Activated CD4-positive, alpha-beta memory T cell treated with anti-CD3 and anti-CD28 coated beads, Interleukin-2, amount 10 ng/mL, durations not matched to agents 7 days and 5 days (primary cell): ENCODE data around the gene ENOX2. TPM values are rescaled to one million over a fixed set of nuclear protein-coding genes. Genes with fewer than 3 reads are reported as not detected.
A peak's percentile ranks its signal among the peaks of the same experiment; 100 is the strongest.

Experiments used
- CTCF ChIA-PET: fragments of 350-600 bp; sonication (Branson Sonifier 250); formaldehyde crosslinking; loops from one replicate; lab custom pipeline; 2021; ENCODE audit warnings: antibody characterized with exemption, inconsistent platforms; lab: Charles Lee
- POLR2A ChIA-PET: fragments of 350-600 bp; sonication (Branson Sonifier 250); formaldehyde crosslinking; loops from one replicate; lab custom pipeline; 2021; ENCODE audit warnings: antibody characterized with exemption; lab: Charles Lee
- DNase-seq: peaks from one replicate; pipeline ENCODE4 v3.0.0-alpha.2; 2020
- H3K27ac Mint-ChIP-seq: one replicate; pipeline ENCODE4 v1.8.0; 2021; ENCODE audit warnings: mild to moderate bottlenecking, mixed read lengths
- H3K27me3 Mint-ChIP-seq: one replicate; pipeline ENCODE4 v1.8.0; 2021; ENCODE audit warnings: mixed read lengths
- H3K36me3 Mint-ChIP-seq: one replicate; pipeline ENCODE4 v1.8.0; 2021; ENCODE audit warnings: low read depth, mixed read lengths
- H3K4me1 Mint-ChIP-seq: one replicate; pipeline ENCODE4 v1.8.0; 2021; ENCODE audit warnings: mixed read lengths
- H3K4me3 Mint-ChIP-seq: one replicate; pipeline ENCODE4 v1.8.0; 2021; ENCODE audit warnings: mild to moderate bottlenecking, mixed read lengths
- H3K9me3 Mint-ChIP-seq: one replicate; pipeline ENCODE4 v1.8.0; 2021; ENCODE audit warnings: mixed read lengths
- total RNA-seq, 2 experiments: library from RNA; stranded (reverse); gene quantifications; one replicate each; pipeline ENCODE4 v1.2.3, GENCODE V29; 2021

Gene ENOX2
- total RNA-seq, 2 experiments from 2014 or later: 10.3 to 13.4 TPM

GRCh38 chrX:130902446-130902782 lies 595 bp downstream of the ENOX2 start:
- peaks cover 7% of the 10 kb centered on the region for H3K4me1 Mint-ChIP-seq
- H3K4me3 Mint-ChIP-seq: no peak overlapping the region
- no peaks in the 10 kb centered on the region for H3K27me3 Mint-ChIP-seq
- no peak overlapping the region for H3K27ac Mint-ChIP-seq
- no peak for DNase-seq
- H3K9me3 Mint-ChIP-seq: no peaks in the 10 kb centered on the region
- ChIA-PET POLR2A (interaction anchor here (1.2 kb wide), 1 partner anchor 75 kb away, joined by 3 read pairs; no protein-coding TSS in a partner anchor), CTCF (no interaction called here)
- H3K36me3 Mint-ChIP-seq: peaks cover 7% of the 10 kb centered on the region

GRCh38 chrX:130896802-130897501 lies 6.1 kb downstream of the ENOX2 start:
- Mint-ChIP-seq H3K4me1 (peaks cover 4% of the 10 kb centered on the region), H3K36me3 (peaks cover 7% of the 10 kb centered on the region), H3K4me3 (no peak overlapping the region), H3K27me3 (no peaks in the 10 kb centered on the region), H3K27ac (no peak overlapping the region), H3K9me3 (no peaks in the 10 kb centered on the region)
- POLR2A ChIA-PET: no interaction called here
- CTCF ChIA-PET: no interaction called here
- DNase-seq: no peak

GRCh38 chrX:130896026-130896425 lies 7.0 kb downstream of the ENOX2 start:
- H3K4me1 Mint-ChIP-seq: no peaks in the 10 kb centered on the region
- POLR2A ChIA-PET: no interaction called here
- CTCF ChIA-PET: no interaction called here
- H3K27me3 Mint-ChIP-seq: no peaks in the 10 kb centered on the region
- DNase-seq: no peak
- no peaks in the 10 kb centered on the region for H3K9me3 Mint-ChIP-seq
- peaks cover 7% of the 10 kb centered on the region for H3K36me3 Mint-ChIP-seq
- H3K27ac Mint-ChIP-seq: no peak overlapping the region
- H3K4me3 Mint-ChIP-seq: no peak overlapping the region

GRCh38 chrX:130895299-130895698 lies 7.7 kb downstream of the ENOX2 start:
- Mint-ChIP-seq H3K4me3 (no peak overlapping the region), H3K4me1 (peaks cover under 1% of the 10 kb centered on the region), H3K27ac (no peak overlapping the region), H3K9me3 (no peaks in the 10 kb centered on the region), H3K36me3 (peaks cover 7% of the 10 kb centered on the region), H3K27me3 (no peaks in the 10 kb centered on the region)
- ChIA-PET CTCF (interaction anchor here (0.8 kb wide), 1 partner anchor 21 kb away, joined by 3 read pairs; no protein-coding TSS in a partner anchor), POLR2A (no interaction called here)
- no peak for DNase-seq

GRCh38 chrX:130893356-130894085 lies 9.5 kb downstream of the ENOX2 start:
- no peak overlapping the region for H3K4me3 Mint-ChIP-seq
- no peaks in the 10 kb centered on the region for H3K27me3 Mint-ChIP-seq
- ChIA-PET CTCF (no interaction called here), POLR2A (no interaction called here)
- H3K27ac Mint-ChIP-seq: no peak overlapping the region
- no peak for DNase-seq
- H3K4me1 Mint-ChIP-seq: peaks cover 2% of the 10 kb centered on the region
- H3K9me3 Mint-ChIP-seq: no peaks in the 10 kb centered on the region
- H3K36me3 Mint-ChIP-seq: peaks cover 4% of the 10 kb centered on the region

GRCh38 chrX:130887376-130887775 lies 15.6 kb downstream of the ENOX2 start:
- CTCF ChIA-PET: no interaction called here
- H3K36me3 Mint-ChIP-seq: no peaks in the 10 kb centered on the region
- no peak overlapping the region for H3K4me3 Mint-ChIP-seq
- H3K27ac Mint-ChIP-seq: no peak overlapping the region
- peaks cover 6% of the 10 kb centered on the region for H3K4me1 Mint-ChIP-seq
- H3K27me3 Mint-ChIP-seq: no peaks in the 10 kb centered on the region
- H3K9me3 Mint-ChIP-seq: no peaks in the 10 kb centered on the region
- DNase-seq: no peak
- POLR2A ChIA-PET: no interaction called here

- ChIA-PET POLR2A (no interaction called here), CTCF (no interaction called here)
- Mint-ChIP-seq H3K27me3 (no peaks in the 10 kb centered on the region), H3K36me3 (peaks cover 3% of the 10 kb centered on the region), H3K9me3 (no peaks in the 10 kb centered on the region), H3K27ac (no peak overlapping the region), H3K4me3 (peak overlapping the region; percentile 19), H3K4me1 (peaks cover 6% of the 10 kb centered on the region)
- DNase-seq: no peak
Measured at GRCh38 chrX:130885996-130886395, 17.0 kb downstream of the ENOX2 start.

- no peak overlapping the region for H3K27ac Mint-ChIP-seq
- H3K27me3 Mint-ChIP-seq: no peaks in the 10 kb centered on the region
- peaks cover 3% of the 10 kb centered on the region for H3K36me3 Mint-ChIP-seq
- DNase-seq: no peak
- ChIA-PET CTCF (no interaction called here), POLR2A (no interaction called here)
- no peaks in the 10 kb centered on the region for H3K9me3 Mint-ChIP-seq
- peaks cover 6% of the 10 kb centered on the region for H3K4me1 Mint-ChIP-seq
- no peak overlapping the region for H3K4me3 Mint-ChIP-seq
Measured at GRCh38 chrX:130885508-130885907, 17.5 kb downstream of the ENOX2 start.

- peaks cover 3% of the 10 kb centered on the region for H3K36me3 Mint-ChIP-seq
- no peak overlapping the region for H3K27ac Mint-ChIP-seq
- CTCF ChIA-PET: no interaction called here
- H3K4me1 Mint-ChIP-seq: peaks cover 5% of the 10 kb centered on the region
- no peaks in the 10 kb centered on the region for H3K9me3 Mint-ChIP-seq
- DNase-seq: no peak
- POLR2A ChIA-PET: no interaction called here
- no peaks in the 10 kb centered on the region for H3K27me3 Mint-ChIP-seq
- no peak overlapping the region for H3K4me3 Mint-ChIP-seq
Measured at GRCh38 chrX:130884627-130885026, 18.4 kb downstream of the ENOX2 start.

- H3K4me1 Mint-ChIP-seq: no peaks in the 10 kb centered on the region
- H3K27me3 Mint-ChIP-seq: no peaks in the 10 kb centered on the region
- DNase-seq: no peak
- ChIA-PET CTCF (no interaction called here), POLR2A (no interaction called here)
- no peaks in the 10 kb centered on the region for H3K9me3 Mint-ChIP-seq
- H3K27ac Mint-ChIP-seq: no peak overlapping the region
- no peak overlapping the region for H3K4me3 Mint-ChIP-seq
- H3K36me3 Mint-ChIP-seq: peaks cover 3% of the 10 kb centered on the region
Measured at GRCh38 chrX:130879869-130880268, 23.1 kb downstream of the ENOX2 start.

- DNase-seq: no peak
- Mint-ChIP-seq H3K4me3 (no peak overlapping the region), H3K27ac (no peak overlapping the region), H3K9me3 (peaks cover 3% of the 10 kb centered on the region), H3K27me3 (no peaks in the 10 kb centered on the region), H3K4me1 (no peaks in the 10 kb centered on the region), H3K36me3 (peaks cover 3% of the 10 kb centered on the region)
- ChIA-PET POLR2A (no interaction called here), CTCF (no interaction called here)
Measured at GRCh38 chrX:130878350-130879341, 24.4 kb downstream of the ENOX2 start.

- no peaks in the 10 kb centered on the region for H3K27me3 Mint-ChIP-seq
- no peak for DNase-seq
- POLR2A ChIA-PET: no interaction called here
- peaks cover 3% of the 10 kb centered on the region for H3K9me3 Mint-ChIP-seq
- CTCF ChIA-PET: no interaction called here
- peaks cover 3% of the 10 kb centered on the region for H3K36me3 Mint-ChIP-seq
- H3K4me1 Mint-ChIP-seq: no peaks in the 10 kb centered on the region
- H3K27ac Mint-ChIP-seq: no peak overlapping the region
- H3K4me3 Mint-ChIP-seq: no peak overlapping the region
Measured at GRCh38 chrX:130877892-130878341, 25.1 kb downstream of the ENOX2 start.

GRCh38 chrX:130876226-130876625 lies 26.8 kb downstream of the ENOX2 start:
- CTCF ChIA-PET: no interaction called here
- no peaks in the 10 kb centered on the region for H3K27me3 Mint-ChIP-seq
- POLR2A ChIA-PET: no interaction called here
- H3K27ac Mint-ChIP-seq: no peak overlapping the region
- DNase-seq: no peak
- H3K4me3 Mint-ChIP-seq: no peak overlapping the region
- no peaks in the 10 kb centered on the region for H3K36me3 Mint-ChIP-seq
- H3K9me3 Mint-ChIP-seq: peaks cover 3% of the 10 kb centered on the region
- H3K4me1 Mint-ChIP-seq: no peaks in the 10 kb centered on the region
